Measurements from ENCODE around the gene USP24.

USP24 gene

DNA sequence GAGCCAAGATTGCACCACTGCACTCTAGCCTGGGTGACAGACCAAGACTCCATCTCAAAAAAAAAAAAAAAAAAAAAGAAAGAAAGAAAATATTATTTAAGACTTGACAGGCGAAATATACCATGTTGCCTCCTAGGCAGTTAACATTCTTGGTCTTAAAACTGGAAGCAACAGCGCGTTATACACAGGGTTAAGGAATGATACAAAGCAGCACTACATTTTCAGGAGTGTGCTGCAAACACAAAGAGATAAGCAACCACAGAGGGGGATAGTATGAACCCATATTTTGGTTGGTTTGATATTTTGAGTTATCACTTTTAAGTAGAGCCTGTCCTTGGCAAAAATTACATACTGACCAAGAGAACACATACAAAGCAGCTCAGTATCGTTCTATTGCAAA, 25.1 kb downstream of the USP24 start:
- H3K27me3 Mint-ChIP-seq (ENCODE audit: low read depth, poor library complexity) = no peaks in the 10 kb centered on the region
- H3K4me1 Mint-ChIP-seq = no peaks in the 10 kb centered on the region
- H3K36me3 Mint-ChIP-seq (ENCODE audit: low read depth) = peaks cover 36% of the 10 kb centered on the region
- no peak overlapping the region for H3K27ac Mint-ChIP-seq
- TF ChIP-seq, protein P1, sequence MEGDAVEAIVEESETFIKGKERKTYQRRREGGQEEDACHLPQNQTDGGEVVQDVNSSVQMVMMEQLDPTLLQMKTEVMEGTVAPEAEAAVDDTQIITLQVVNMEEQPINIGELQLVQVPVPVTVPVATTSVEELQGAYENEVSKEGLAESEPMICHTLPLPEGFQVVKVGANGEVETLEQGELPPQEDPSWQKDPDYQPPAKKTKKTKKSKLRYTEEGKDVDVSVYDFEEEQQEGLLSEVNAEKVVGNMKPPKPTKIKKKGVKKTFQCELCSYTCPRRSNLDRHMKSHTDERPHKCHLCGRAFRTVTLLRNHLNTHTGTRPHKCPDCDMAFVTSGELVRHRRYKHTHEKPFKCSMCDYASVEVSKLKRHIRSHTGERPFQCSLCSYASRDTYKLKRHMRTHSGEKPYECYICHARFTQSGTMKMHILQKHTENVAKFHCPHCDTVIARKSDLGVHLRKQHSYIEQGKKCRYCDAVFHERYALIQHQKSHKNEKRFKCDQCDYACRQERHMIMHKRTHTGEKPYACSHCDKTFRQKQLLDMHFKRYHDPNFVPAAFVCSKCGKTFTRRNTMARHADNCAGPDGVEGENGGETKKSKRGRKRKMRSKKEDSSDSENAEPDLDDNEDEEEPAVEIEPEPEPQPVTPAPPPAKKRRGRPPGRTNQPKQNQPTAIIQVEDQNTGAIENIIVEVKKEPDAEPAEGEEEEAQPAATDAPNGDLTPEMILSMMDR (IDR thresholded peaks at IDR 0.05) = no peak
- peaks cover 25% of the 10 kb centered on the region for H3K9me3 Mint-ChIP-seq
- no peak for DNase-seq
- no peak overlapping the region for H3K4me3 Mint-ChIP-seq

DNA sequence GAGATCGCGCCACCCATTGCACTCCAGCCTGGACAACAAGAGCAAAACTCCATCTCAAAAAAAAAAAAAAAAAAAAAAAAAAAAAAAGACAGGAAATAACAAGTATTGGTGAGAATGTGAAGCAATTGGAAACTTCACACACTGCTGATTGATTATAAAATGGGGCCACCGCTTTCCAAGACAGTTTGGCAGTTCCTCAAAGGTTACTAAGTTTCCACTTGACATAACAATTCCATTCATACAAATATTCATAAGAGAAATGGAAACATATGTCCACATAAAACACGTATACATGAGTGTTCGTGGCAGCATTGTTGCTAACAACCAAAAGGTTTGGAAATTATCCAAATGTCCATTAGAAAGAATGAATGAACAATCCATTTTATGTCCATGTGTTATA, 26.3 kb downstream of the USP24 start:
- Mint-ChIP-seq H3K4me3 (no peak overlapping the region), H3K27ac (no peak overlapping the region), H3K27me3 (ENCODE audit: low read depth, poor library complexity) (no peaks in the 10 kb centered on the region), H3K36me3 (ENCODE audit: low read depth) (peaks cover 48% of the 10 kb centered on the region), H3K9me3 (peaks cover 37% of the 10 kb centered on the region), H3K4me1 (no peaks in the 10 kb centered on the region)
- DNase-seq = no peak
- TF ChIP-seq, protein P1 (IDR thresholded peaks at IDR 0.05) = no peak

DNA sequence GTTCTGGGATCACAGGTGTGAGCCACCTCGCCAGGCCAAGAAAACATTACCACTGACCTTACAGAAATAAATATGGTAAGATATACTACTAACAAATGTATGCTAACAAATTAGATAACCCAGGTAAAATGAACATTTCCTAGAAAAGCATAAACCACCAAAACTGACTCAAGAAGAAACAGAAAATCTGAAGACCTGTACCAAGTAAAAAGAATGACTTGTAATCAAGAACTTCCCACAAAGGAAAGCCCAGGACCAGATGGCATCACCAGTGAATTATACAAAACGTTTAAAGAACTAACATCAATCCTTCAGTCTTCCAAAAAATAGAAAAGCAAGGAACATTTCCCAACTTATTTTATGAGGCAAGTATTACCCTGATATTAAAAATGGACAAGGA, 29.3 kb downstream of the USP24 start:
- Mint-ChIP-seq H3K4me1 (no peaks in the 10 kb centered on the region), H3K27me3 (ENCODE audit: low read depth, poor library complexity) (no peaks in the 10 kb centered on the region), H3K36me3 (ENCODE audit: low read depth) (peaks cover 75% of the 10 kb centered on the region), H3K9me3 (peaks cover 54% of the 10 kb centered on the region), H3K27ac (no peak overlapping the region), H3K4me3 (no peak overlapping the region)
- TF ChIP-seq, protein P1 (IDR thresholded peaks at IDR 0.05) = no peak
- DNase-seq = no peak

DNA sequence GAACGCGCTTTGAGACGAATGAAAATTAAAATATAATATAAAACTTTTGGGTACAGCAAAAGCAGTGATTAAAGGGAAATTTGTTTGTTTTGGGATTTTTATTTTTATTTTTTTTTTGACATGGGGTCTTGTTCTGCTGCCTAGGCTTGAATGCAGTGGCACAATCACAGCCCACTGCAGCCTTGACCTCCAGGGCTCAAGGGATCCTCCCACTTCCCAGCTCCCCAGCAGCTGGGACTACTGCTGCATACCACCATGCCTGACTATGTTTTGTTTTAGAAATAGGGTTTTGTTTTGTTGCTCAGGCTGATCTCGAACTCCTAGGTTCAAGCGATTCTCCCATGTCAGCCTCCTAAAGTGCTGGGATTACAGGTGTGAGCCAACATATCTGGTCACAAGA, 30.3 kb downstream of the USP24 start:
- Mint-ChIP-seq H3K36me3 (ENCODE audit: low read depth) (peaks cover 84% of the 10 kb centered on the region), H3K4me3 (no peak overlapping the region), H3K4me1 (no peaks in the 10 kb centered on the region), H3K27ac (no peak overlapping the region), H3K27me3 (ENCODE audit: low read depth, poor library complexity) (no peaks in the 10 kb centered on the region), H3K9me3 (peaks cover 54% of the 10 kb centered on the region)
- TF ChIP-seq, protein P1 (IDR thresholded peaks at IDR 0.05) = no peak
- no peak for DNase-seq

DNA sequence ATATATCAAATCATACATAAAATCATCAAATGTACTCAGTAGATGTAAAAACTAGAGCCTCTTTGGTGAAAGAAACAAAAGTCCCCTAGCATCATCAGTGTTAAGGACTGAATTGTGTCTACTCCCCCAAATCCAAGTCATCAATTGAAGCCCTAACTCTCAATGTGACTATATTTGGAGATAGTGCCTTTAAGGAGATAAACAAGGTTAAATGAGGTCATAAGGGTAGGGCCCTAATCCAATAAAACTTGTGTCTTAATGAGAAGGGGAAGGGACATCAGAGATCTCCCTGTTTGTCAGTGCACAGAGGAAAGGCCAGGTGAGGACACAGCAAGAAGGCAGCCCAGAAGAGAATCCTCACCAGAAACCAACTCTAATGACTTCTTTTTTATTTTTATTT, 33.5 kb downstream of the USP24 start:
- TF ChIP-seq, protein P1 (IDR thresholded peaks at IDR 0.05) = no peak
- Mint-ChIP-seq H3K9me3 (peaks cover 43% of the 10 kb centered on the region), H3K27ac (no peak overlapping the region), H3K36me3 (ENCODE audit: low read depth) (peaks cover 87% of the 10 kb centered on the region), H3K4me1 (no peaks in the 10 kb centered on the region), H3K4me3 (no peak overlapping the region), H3K27me3 (ENCODE audit: low read depth, poor library complexity) (peaks cover 6% of the 10 kb centered on the region)
- DNase-seq = no peak

DNA sequence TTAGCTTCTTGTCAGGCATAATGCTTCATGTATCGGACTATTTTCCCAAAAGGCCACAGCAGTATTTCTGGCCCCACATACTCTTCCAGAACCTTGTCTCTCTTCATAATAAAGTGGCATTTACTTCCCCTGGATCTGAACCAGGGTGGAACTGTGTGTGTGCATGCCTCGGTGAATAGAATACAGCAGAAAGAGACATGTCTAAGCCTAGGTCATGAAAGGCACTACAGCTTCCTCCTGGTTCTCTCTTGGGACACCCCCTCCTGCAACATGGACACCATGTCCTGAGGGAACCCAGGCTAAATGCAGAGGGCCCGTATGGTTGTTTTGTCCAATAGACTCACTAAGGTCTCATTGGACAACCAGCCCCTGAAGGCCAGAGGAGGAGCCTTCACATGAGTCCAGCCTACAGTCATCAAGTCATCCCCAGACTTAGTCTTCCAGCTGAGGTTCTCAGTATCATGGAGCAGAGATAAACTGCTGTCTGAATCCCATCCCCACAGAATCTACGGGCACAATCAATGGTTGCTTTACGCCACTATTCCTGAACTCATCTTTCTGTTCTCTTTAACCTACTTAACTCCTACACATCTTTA, 35.0 kb downstream of the USP24 start:
- TF ChIP-seq, protein P1 (IDR thresholded peaks at IDR 0.05) = no peak
- Mint-ChIP-seq H3K9me3 (peaks cover 30% of the 10 kb centered on the region), H3K27me3 (ENCODE audit: low read depth, poor library complexity) (peaks cover 6% of the 10 kb centered on the region), H3K4me1 (no peaks in the 10 kb centered on the region), H3K4me3 (no peak overlapping the region), H3K27ac (no peak overlapping the region), H3K36me3 (ENCODE audit: low read depth) (peaks cover 77% of the 10 kb centered on the region)
- no peak for DNase-seq

Data from nephron progenitor cell (in vitro differentiated cells).